ENCODE results near the gene DENND5A. TPM values are rescaled to one million over a fixed set of nuclear protein-coding genes. Genes with fewer than 3 reads are reported as not detected.

DENND5A gene
- total RNA-seq, 1 experiment from 2014 or later, result 136 TPM

DNA sequence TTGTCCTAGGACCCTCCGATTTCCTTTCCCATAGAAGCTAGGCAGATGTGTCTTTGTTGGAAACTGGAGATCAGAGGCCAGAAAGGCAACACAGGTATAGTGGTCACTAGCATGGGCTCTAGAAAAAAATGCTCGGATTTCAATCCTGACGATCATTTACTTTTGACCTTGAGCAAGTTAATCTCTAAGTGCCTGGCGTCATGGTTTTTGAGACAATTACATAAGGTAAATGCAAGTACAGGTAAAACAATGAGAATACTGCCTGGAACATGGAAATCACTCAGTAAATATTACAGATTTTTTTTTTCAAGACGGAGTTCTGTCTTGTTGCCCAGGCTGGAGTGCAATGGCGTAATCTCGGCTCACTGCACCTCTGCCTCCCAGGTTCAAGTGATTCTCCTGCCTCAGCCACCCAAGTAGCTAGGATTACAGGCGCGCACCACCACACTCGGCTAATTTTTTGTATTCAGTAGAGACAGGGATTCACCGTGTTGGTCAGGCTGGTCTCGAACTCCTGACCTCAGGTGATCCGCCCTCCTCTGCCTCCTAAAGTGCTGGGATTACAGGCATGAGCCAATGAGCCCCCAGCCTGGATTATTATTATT, 1.1 kb upstream of the DENND5A start:
- H3K27me3 ChIP-seq (ENCODE audit: control insufficient read depth, insufficient read depth, low read length), result no peaks in the 10 kb centered on the region
- in situ Hi-C loops (cut with HindIII; ENCODE audit: low pct_unique_long_range_greater_than_20kb, low sequenced_read_pairs), result no loop called here
- POLR2A ChIA-PET, result interaction anchor here (0.6 kb wide), 1 partner anchor 104 kb away, joined by 4 read pairs; no protein-coding TSS in a partner anchor
- ATAC-seq (no peak), DNase-seq (ENCODE audit: low read depth, low spot score) (no peak)
- BruUV-seq (replicated peaks), result TSS peak; percentile 97
- CTCF ChIA-PET, result no interaction called here
- TF ChIP-seq POLR2AphosphoS5 (IDR thresholded peaks at IDR 0.05; ENCODE audit: low read depth, low read length) (no peak), SIN3A (IDR thresholded peaks at IDR 0.05; ENCODE audit: borderline replicate concordance, insufficient read depth, low read depth, low read length) (no peak), TCF7L2 (IDR thresholded peaks at IDR 0.05; ENCODE audit: low read depth, low read length) (no peak)
- TF ChIP-seq, protein P1, sequence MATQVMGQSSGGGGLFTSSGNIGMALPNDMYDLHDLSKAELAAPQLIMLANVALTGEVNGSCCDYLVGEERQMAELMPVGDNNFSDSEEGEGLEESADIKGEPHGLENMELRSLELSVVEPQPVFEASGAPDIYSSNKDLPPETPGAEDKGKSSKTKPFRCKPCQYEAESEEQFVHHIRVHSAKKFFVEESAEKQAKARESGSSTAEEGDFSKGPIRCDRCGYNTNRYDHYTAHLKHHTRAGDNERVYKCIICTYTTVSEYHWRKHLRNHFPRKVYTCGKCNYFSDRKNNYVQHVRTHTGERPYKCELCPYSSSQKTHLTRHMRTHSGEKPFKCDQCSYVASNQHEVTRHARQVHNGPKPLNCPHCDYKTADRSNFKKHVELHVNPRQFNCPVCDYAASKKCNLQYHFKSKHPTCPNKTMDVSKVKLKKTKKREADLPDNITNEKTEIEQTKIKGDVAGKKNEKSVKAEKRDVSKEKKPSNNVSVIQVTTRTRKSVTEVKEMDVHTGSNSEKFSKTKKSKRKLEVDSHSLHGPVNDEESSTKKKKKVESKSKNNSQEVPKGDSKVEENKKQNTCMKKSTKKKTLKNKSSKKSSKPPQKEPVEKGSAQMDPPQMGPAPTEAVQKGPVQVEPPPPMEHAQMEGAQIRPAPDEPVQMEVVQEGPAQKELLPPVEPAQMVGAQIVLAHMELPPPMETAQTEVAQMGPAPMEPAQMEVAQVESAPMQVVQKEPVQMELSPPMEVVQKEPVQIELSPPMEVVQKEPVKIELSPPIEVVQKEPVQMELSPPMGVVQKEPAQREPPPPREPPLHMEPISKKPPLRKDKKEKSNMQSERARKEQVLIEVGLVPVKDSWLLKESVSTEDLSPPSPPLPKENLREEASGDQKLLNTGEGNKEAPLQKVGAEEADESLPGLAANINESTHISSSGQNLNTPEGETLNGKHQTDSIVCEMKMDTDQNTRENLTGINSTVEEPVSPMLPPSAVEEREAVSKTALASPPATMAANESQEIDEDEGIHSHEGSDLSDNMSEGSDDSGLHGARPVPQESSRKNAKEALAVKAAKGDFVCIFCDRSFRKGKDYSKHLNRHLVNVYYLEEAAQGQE (IDR thresholded peaks at IDR 0.05; ENCODE audit: insufficient read depth in 1 of 2, low read depth in 2 of 2, low read length in 1 of 2), result no peak
- TF ChIP-seq, protein P2, sequence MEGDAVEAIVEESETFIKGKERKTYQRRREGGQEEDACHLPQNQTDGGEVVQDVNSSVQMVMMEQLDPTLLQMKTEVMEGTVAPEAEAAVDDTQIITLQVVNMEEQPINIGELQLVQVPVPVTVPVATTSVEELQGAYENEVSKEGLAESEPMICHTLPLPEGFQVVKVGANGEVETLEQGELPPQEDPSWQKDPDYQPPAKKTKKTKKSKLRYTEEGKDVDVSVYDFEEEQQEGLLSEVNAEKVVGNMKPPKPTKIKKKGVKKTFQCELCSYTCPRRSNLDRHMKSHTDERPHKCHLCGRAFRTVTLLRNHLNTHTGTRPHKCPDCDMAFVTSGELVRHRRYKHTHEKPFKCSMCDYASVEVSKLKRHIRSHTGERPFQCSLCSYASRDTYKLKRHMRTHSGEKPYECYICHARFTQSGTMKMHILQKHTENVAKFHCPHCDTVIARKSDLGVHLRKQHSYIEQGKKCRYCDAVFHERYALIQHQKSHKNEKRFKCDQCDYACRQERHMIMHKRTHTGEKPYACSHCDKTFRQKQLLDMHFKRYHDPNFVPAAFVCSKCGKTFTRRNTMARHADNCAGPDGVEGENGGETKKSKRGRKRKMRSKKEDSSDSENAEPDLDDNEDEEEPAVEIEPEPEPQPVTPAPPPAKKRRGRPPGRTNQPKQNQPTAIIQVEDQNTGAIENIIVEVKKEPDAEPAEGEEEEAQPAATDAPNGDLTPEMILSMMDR (IDR thresholded peaks at IDR 0.05), result no peak
- no peaks in the 10 kb centered on the region for H3K9me3 ChIP-seq (ENCODE audit: control insufficient read depth, insufficient read depth, low read depth, low read length)
- peaks cover 22% of the 10 kb centered on the region for H3K4me1 ChIP-seq (ENCODE audit: control insufficient read depth, insufficient read depth, low read length)
- intact Hi-C loops (cut with micrococcal nuclease; ENCODE audit: unreplicated experiment), result no loop called here
- H3K27ac ChIP-seq (ENCODE audit: low read length), result peak overlapping the region; percentile 88
- H3K4me3 ChIP-seq (ENCODE audit: low read depth in 2 of 2, low read length in 2 of 2), result peak overlapping the region in 1 of 2 experiments; percentile 71; a peak in 2 of 4 replicates
- no peaks in the 10 kb centered on the region for H3K36me3 ChIP-seq (ENCODE audit: control insufficient read depth, insufficient read depth, low read length)

DNA sequence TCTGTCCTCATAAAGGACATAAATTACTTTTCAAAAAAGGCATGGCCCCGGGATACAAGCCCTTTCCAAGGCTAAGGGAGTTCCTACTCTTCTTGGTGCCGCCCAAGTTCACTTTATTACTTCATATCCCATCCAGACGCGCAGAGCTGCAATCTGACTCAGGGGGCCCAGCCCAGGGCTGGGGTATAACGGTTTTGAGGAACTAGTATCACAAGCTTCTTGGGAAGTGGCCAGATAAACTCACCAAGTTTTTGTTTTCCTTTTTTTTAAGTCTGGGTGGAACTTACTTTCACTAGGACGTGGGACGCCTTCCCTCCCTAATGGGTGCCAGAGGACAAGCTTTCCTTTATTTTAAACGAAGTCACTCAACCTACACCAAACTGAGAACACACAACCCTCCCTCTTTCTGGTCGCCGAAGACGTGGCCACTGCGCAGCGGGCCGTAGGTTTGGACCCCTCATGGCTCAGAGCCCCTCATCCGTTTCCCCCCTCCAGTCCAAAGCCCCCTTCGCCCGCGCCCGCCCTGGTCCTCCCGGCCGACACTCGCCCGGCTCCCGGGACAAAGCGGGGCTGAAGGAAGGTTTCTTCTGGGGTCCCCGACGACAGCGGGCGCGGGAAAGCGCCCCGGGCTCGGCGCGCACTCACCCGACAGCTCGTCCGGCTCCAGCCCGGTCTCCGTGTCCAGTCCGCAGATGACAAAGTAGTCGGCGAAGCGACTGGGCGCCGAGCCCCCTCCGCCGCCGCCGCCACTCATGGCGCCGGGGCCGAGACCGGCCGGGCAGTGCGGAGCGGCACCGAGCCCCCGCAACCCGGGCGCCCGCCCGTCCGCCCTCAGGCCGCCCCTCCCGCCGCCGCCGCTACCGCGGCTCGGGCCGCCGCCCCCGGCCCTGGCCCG, 587 bp downstream of the DENND5A start:
- no TSS peak for BruUV-seq (replicated peaks)
- Histone ChIP-seq H3K27me3 (ENCODE audit: control insufficient read depth, insufficient read depth, low read length) (no peaks in the 10 kb centered on the region), H3K4me3 (ENCODE audit: low read depth in 2 of 2, low read length in 2 of 2) (peak overlapping the region; percentile 74 to 98), H3K4me1 (ENCODE audit: control insufficient read depth, insufficient read depth, low read length) (peaks cover 33% of the 10 kb centered on the region), H3K27ac (ENCODE audit: low read length) (peak overlapping the region; percentile 92), H3K9me3 (ENCODE audit: control insufficient read depth, insufficient read depth, low read depth, low read length) (no peaks in the 10 kb centered on the region), H3K36me3 (ENCODE audit: control insufficient read depth, insufficient read depth, low read length) (no peaks in the 10 kb centered on the region)
- ATAC-seq, result peak; percentile 68
- in situ Hi-C loops (cut with HindIII; ENCODE audit: low pct_unique_long_range_greater_than_20kb, low sequenced_read_pairs), result no loop called here
- DNase-seq (ENCODE audit: low read depth, low spot score), result no peak
- ChIA-PET CTCF (interaction anchor here (0.6 to 0.7 kb wide), 4 partner anchors 12 to 120 kb away, joined by 3 to 7 read pairs (median 3); partner anchors contain the start of gene IPO7), POLR2A (interaction anchor here (0.5 to 1.3 kb wide), 6 partner anchors 10 to 585 kb away, joined by 3 to 14 read pairs (median 8); no protein-coding TSS in a partner anchor)
- TF ChIP-seq TCF7L2 (IDR thresholded peaks at IDR 0.05; ENCODE audit: low read depth, low read length), result peak; percentile 34; the same call in 1 of the 2 replicates
- TF ChIP-seq POLR2AphosphoS5 (IDR thresholded peaks at IDR 0.05; ENCODE audit: low read depth, low read length), result no peak
- TF ChIP-seq, protein P1 (IDR thresholded peaks at IDR 0.05; ENCODE audit: insufficient read depth in 1 of 2, low read depth in 2 of 2, low read length in 1 of 2), result no peak
- intact Hi-C loops (cut with micrococcal nuclease; ENCODE audit: unreplicated experiment), result no loop called here

Data from Panc1 (cell line).